Memory B cell (primary cell): ENCODE measurements around the gene CASP3.
"Not testable (repeated sequence)": the region's sequence is repeated elsewhere in the genome, so short reads cannot be mapped to it uniquely, and the experiment has no call there.

Experiments used
- ATAC-seq: fragments of 150-1000 bp; cut with Tn5 transposase; 2 replicates; pipeline ENCODE4 v1.10.0; 2021; ENCODE audit warnings: low read depth, mild to moderate bottlenecking, moderate library complexity
- DNase-seq, 2 donors: peaks; one replicate each; pipeline ENCODE4 v3.0.0; 2022; ENCODE audit warnings: low spot score in 2 of 2
- H3K27ac Mint-ChIP-seq: one replicate; pipeline ENCODE4 v1.8.0; 2022; ENCODE audit warnings: mild to moderate bottlenecking, moderate library complexity, mixed read lengths
- H3K27me3 Mint-ChIP-seq: one replicate; pipeline ENCODE4 v1.8.0; 2022; ENCODE audit warnings: mixed read lengths
- H3K36me3 Mint-ChIP-seq: one replicate; pipeline ENCODE4 v1.8.0; 2022; ENCODE audit warnings: mild to moderate bottlenecking, mixed read lengths
- H3K4me1 Mint-ChIP-seq: one replicate; pipeline ENCODE4 v1.8.0; 2022; ENCODE audit warnings: mixed read lengths
- H3K4me3 Mint-ChIP-seq: one replicate; pipeline ENCODE4 v1.8.0; 2022; ENCODE audit warnings: mild to moderate bottlenecking, moderate library complexity, mixed read lengths
- H3K9me3 Mint-ChIP-seq: one replicate; pipeline ENCODE4 v1.8.0; 2022; ENCODE audit warnings: mixed read lengths

CASP3 gene

GRCh38 chr4:184652681-184653080, 3.4 kb upstream of the CASP3 start:
- not testable (repeated sequence) for H3K9me3 Mint-ChIP-seq, H3K27ac Mint-ChIP-seq, H3K36me3 Mint-ChIP-seq, H3K27me3 Mint-ChIP-seq, H3K4me3 Mint-ChIP-seq, DNase-seq, ATAC-seq
- peaks cover 38% of the 10 kb centered on the region for H3K4me1 Mint-ChIP-seq

- Mint-ChIP-seq H3K36me3 (peaks cover 2% of the 10 kb centered on the region), H3K4me1 (peaks cover 37% of the 10 kb centered on the region), H3K9me3 (no peaks in the 10 kb centered on the region), H3K27me3 (no peaks in the 10 kb centered on the region), H3K27ac (peak overlapping the region; percentile 32), H3K4me3 (no peak overlapping the region)
- DNase-seq (no peak), ATAC-seq (no peak)
These were observed 2.7 kb upstream of the CASP3 start for GRCh38 chr4:184651899-184652298.

GRCh38 chr4:184649971-184650855, 966 bp upstream of the CASP3 start:
- peak in 1 of 2 donors; percentile 6 for DNase-seq
- Mint-ChIP-seq H3K27ac (peak overlapping the region; percentile 82), H3K4me1 (peaks cover 36% of the 10 kb centered on the region)

GRCh38 chr4:184648313-184649025, 778 bp downstream of the CASP3 start:
- no peaks in the 10 kb centered on the region for H3K9me3 Mint-ChIP-seq
- peaks cover 2% of the 10 kb centered on the region for H3K36me3 Mint-ChIP-seq
- DNase-seq (peak in 1 of 2 donors; percentile 55), ATAC-seq (peak; percentile 6)
- peaks cover 35% of the 10 kb centered on the region for H3K4me1 Mint-ChIP-seq
- peak overlapping the region; percentile 97 for H3K4me3 Mint-ChIP-seq
- H3K27me3 Mint-ChIP-seq = no peaks in the 10 kb centered on the region
- peak overlapping the region; percentile 82 for H3K27ac Mint-ChIP-seq

More at GRCh38 chr4:184649971-184650855, 966 bp upstream of the CASP3 start:
- Mint-ChIP-seq H3K36me3 (peaks cover 2% of the 10 kb centered on the region), H3K4me3 (peak overlapping the region; percentile 93), H3K9me3 (no peaks in the 10 kb centered on the region), H3K27me3 (no peaks in the 10 kb centered on the region)
- no peak for ATAC-seq

- ATAC-seq (no peak), DNase-seq (no peak)
- H3K27ac Mint-ChIP-seq = peak overlapping the region; percentile 82
- peaks cover 33% of the 10 kb centered on the region for H3K4me1 Mint-ChIP-seq
- H3K27me3 Mint-ChIP-seq = no peaks in the 10 kb centered on the region
- H3K4me3 Mint-ChIP-seq = peak overlapping the region; percentile 97
- no peaks in the 10 kb centered on the region for H3K9me3 Mint-ChIP-seq
- peaks cover 2% of the 10 kb centered on the region for H3K36me3 Mint-ChIP-seq
These were observed 1.3 kb downstream of the CASP3 start for GRCh38 chr4:184648054-184648312.

- peaks cover 30% of the 10 kb centered on the region for H3K4me1 Mint-ChIP-seq
These were observed 1.8 kb downstream of the CASP3 start for GRCh38 chr4:184647266-184648053.

GRCh38 chr4:184645904-184646610, 3.2 kb downstream of the CASP3 start:
- Mint-ChIP-seq H3K27ac (no peak overlapping the region), H3K36me3 (peaks cover 7% of the 10 kb centered on the region), H3K4me1 (peaks cover 36% of the 10 kb centered on the region), H3K4me3 (no peak overlapping the region), H3K27me3 (no peaks in the 10 kb centered on the region), H3K9me3 (no peaks in the 10 kb centered on the region)
- ATAC-seq = no peak
- no peak for DNase-seq

More at GRCh38 chr4:184647266-184648053, 1.8 kb downstream of the CASP3 start:
- no peak for ATAC-seq
- DNase-seq = no peak
- Mint-ChIP-seq H3K27me3 (no peaks in the 10 kb centered on the region), H3K27ac (peak overlapping the region; percentile 82), H3K36me3 (no peaks in the 10 kb centered on the region), H3K9me3 (no peaks in the 10 kb centered on the region), H3K4me3 (peak overlapping the region; percentile 97)

GRCh38 chr4:184644553-184645307, 4.5 kb downstream of the CASP3 start:
- ATAC-seq (no peak), DNase-seq (no peak)
- Mint-ChIP-seq H3K27ac (no peak overlapping the region), H3K4me3 (no peak overlapping the region), H3K9me3 (no peaks in the 10 kb centered on the region), H3K4me1 (peaks cover 33% of the 10 kb centered on the region), H3K27me3 (no peaks in the 10 kb centered on the region), H3K36me3 (peaks cover 7% of the 10 kb centered on the region)

- no peak for ATAC-seq
- no peak overlapping the region for H3K4me3 Mint-ChIP-seq
- H3K9me3 Mint-ChIP-seq = no peaks in the 10 kb centered on the region
- no peak overlapping the region for H3K27ac Mint-ChIP-seq
- DNase-seq = no peak
- no peaks in the 10 kb centered on the region for H3K27me3 Mint-ChIP-seq
- peaks cover 10% of the 10 kb centered on the region for H3K36me3 Mint-ChIP-seq
- peaks cover 35% of the 10 kb centered on the region for H3K4me1 Mint-ChIP-seq
These were observed 5.5 kb downstream of the CASP3 start for GRCh38 chr4:184643731-184644130.

GRCh38 chr4:184641451-184641850, 7.8 kb downstream of the CASP3 start:
- DNase-seq (no peak), ATAC-seq (no peak)
- peaks cover 19% of the 10 kb centered on the region for H3K4me1 Mint-ChIP-seq
- H3K9me3 Mint-ChIP-seq = no peaks in the 10 kb centered on the region
- no peak overlapping the region for H3K4me3 Mint-ChIP-seq
- no peak overlapping the region for H3K27ac Mint-ChIP-seq
- H3K36me3 Mint-ChIP-seq = peaks cover 10% of the 10 kb centered on the region
- H3K27me3 Mint-ChIP-seq = no peaks in the 10 kb centered on the region

- H3K4me1 Mint-ChIP-seq = peaks cover 17% of the 10 kb centered on the region
- DNase-seq (no peak), ATAC-seq (no peak)
- no peak overlapping the region for H3K27ac Mint-ChIP-seq
- H3K9me3 Mint-ChIP-seq = no peaks in the 10 kb centered on the region
- H3K27me3 Mint-ChIP-seq = no peaks in the 10 kb centered on the region
- H3K36me3 Mint-ChIP-seq = peaks cover 10% of the 10 kb centered on the region
- H3K4me3 Mint-ChIP-seq = no peak overlapping the region
These were observed 8.2 kb downstream of the CASP3 start for GRCh38 chr4:184641022-184641421.

- H3K27me3 Mint-ChIP-seq = no peaks in the 10 kb centered on the region
- H3K4me3 Mint-ChIP-seq = no peak overlapping the region
- H3K36me3 Mint-ChIP-seq = peaks cover 16% of the 10 kb centered on the region
- no peak overlapping the region for H3K27ac Mint-ChIP-seq
- DNase-seq (no peak), ATAC-seq (no peak)
- H3K9me3 Mint-ChIP-seq = no peaks in the 10 kb centered on the region
- H3K4me1 Mint-ChIP-seq = peaks cover 17% of the 10 kb centered on the region
These were observed 12.3 kb downstream of the CASP3 start for GRCh38 chr4:184636897-184637296.

- Mint-ChIP-seq H3K27ac (no peak overlapping the region), H3K27me3 (no peaks in the 10 kb centered on the region), H3K4me1 (peaks cover 11% of the 10 kb centered on the region), H3K36me3 (peaks cover 13% of the 10 kb centered on the region), H3K9me3 (no peaks in the 10 kb centered on the region), H3K4me3 (no peak overlapping the region)
- ATAC-seq (no peak), DNase-seq (no peak)
These were observed 13.1 kb downstream of the CASP3 start for GRCh38 chr4:184636144-184636543.
